Neuronal stem cell (in vitro differentiated cells): Measurements from ENCODE around the gene COIL.

Experiments
- DNase-seq: peaks from one replicate; pipeline ENCODE4 v3.0.0-alpha.2; 2013; ENCODE audit warnings: low spot score
- H2AFZ ChIP-seq: one replicate; pipeline ENCODE4 v1.6.1; 2013; ENCODE audit warnings: mild to moderate bottlenecking, low read length, inconsistent platforms
- H2AK5ac ChIP-seq: 2 replicates; pipeline ENCODE4 v1.6.1; 2013; ENCODE audit warnings: low read depth, mild to moderate bottlenecking, inconsistent platforms, low read length, moderate library complexity, mixed read lengths
- H2BK120ac ChIP-seq: 2 replicates; pipeline ENCODE4 v1.6.1; 2013; ENCODE audit warnings: low read depth, mild to moderate bottlenecking, inconsistent platforms, low read length, moderate library complexity, mixed read lengths
- H2BK12ac ChIP-seq: one replicate; pipeline ENCODE4 v1.6.1; 2013; ENCODE audit warnings: low read length, inconsistent platforms
- H2BK15ac ChIP-seq: 2 replicates; pipeline ENCODE4 v1.6.1; 2013; ENCODE audit warnings: mild to moderate bottlenecking, low read length, inconsistent platforms, mixed read lengths
- H2BK5ac ChIP-seq: one replicate; pipeline ENCODE4 v1.6.1; 2013; ENCODE audit warnings: inconsistent platforms, mild to moderate bottlenecking, low read length, moderate library complexity
- H3K14ac ChIP-seq: one replicate; pipeline ENCODE4 v1.6.1; 2013; ENCODE audit warnings: low read length, inconsistent platforms
- H3K18ac ChIP-seq: 2 replicates; pipeline ENCODE4 v1.6.1; 2013; ENCODE audit warnings: low read length, inconsistent platforms
- H3K23ac ChIP-seq: 2 replicates; pipeline ENCODE4 v1.6.1; 2013; ENCODE audit warnings: low read depth, mild to moderate bottlenecking, mixed read lengths, low read length, inconsistent platforms; ENCODE audit not compliant: poor library complexity
- H3K27ac ChIP-seq: replicated peaks from 3 replicates; pipeline ENCODE4 v1.5.1; 2013; ENCODE audit warnings: low read length, inconsistent platforms
- H3K27me3 ChIP-seq, 3 experiments: 2 replicates each; pipeline ENCODE4 v1.6.1; 2013; ENCODE audit warnings: low read length in 3 of 3, mild to moderate bottlenecking in 2 of 3, inconsistent platforms in 1 of 3, low read depth in 1 of 3, mixed read lengths in 1 of 3, moderate library complexity in 1 of 3; ENCODE audit not compliant: control insufficient read depth in 3 of 3, insufficient read depth in 3 of 3
- H3K36me3 ChIP-seq, 2 donors: replicated peaks in 1 of 2; 2 replicates each; pipeline ENCODE4 v1.6.1; 2013; ENCODE audit warnings: low read length in 2 of 2; ENCODE audit not compliant: control insufficient read depth in 2 of 2, insufficient read depth in 2 of 2
- H3K4ac ChIP-seq: 2 replicates; pipeline ENCODE4 v1.6.1; 2013; ENCODE audit warnings: inconsistent platforms, mild to moderate bottlenecking, low read length, moderate library complexity
- H3K4me1 ChIP-seq, 2 donors: 1 replicate in 1 of 2; 2 replicates in 1 of 2; pipeline ENCODE4 v1.6.1; 2013; ENCODE audit warnings: low read length in 2 of 2, low read depth in 1 of 2; ENCODE audit not compliant: control insufficient read depth in 2 of 2, insufficient read depth in 1 of 2
- H3K4me2 ChIP-seq: one replicate; pipeline ENCODE4 v1.6.1; 2013; ENCODE audit warnings: mild to moderate bottlenecking, low read length, inconsistent platforms; ENCODE audit not compliant: insufficient read depth, poor library complexity, severe bottlenecking
- H3K4me3 ChIP-seq, 2 donors: 2 replicates each; pipeline ENCODE4 v1.5.1; 2013; ENCODE audit warnings: low read length in 2 of 2, mild to moderate bottlenecking in 2 of 2, inconsistent platforms in 1 of 2, moderate library complexity in 1 of 2
- H3K79me1 ChIP-seq: one replicate; pipeline ENCODE4 v1.6.1; 2013; ENCODE audit warnings: low read depth, mild to moderate bottlenecking, inconsistent platforms, low read length, moderate library complexity
- H3K9ac ChIP-seq: one replicate; pipeline ENCODE4 v1.6.1; 2013; ENCODE audit warnings: mild to moderate bottlenecking, low read depth, low read length, inconsistent platforms; ENCODE audit not compliant: poor library complexity
- H3K9me3 ChIP-seq, 2 donors: replicated peaks in 1 of 2; 2 replicates each; pipeline versions ENCODE3 to v1.6.1; 2013; ENCODE audit warnings: low read length in 2 of 2, mild to moderate bottlenecking in 2 of 2, inconsistent platforms in 1 of 2, low read depth in 1 of 2, mixed read lengths in 1 of 2, moderate library complexity in 1 of 2; ENCODE audit not compliant: control insufficient read depth in 2 of 2, insufficient read depth in 1 of 2
- H4K8ac ChIP-seq: one replicate; pipeline ENCODE4 v1.6.1; 2013; ENCODE audit warnings: low read depth, mild to moderate bottlenecking, inconsistent platforms, low read length, moderate library complexity
- H4K91ac ChIP-seq: one replicate; pipeline ENCODE4 v1.6.1; 2013; ENCODE audit warnings: low read length, low read depth, mild to moderate bottlenecking, inconsistent platforms; ENCODE audit not compliant: poor library complexity
- WGBS, 2 donors: extraction: QIAGEN DNeasy Blood & Tissue Kit; methylation state at CpG; one replicate each; pipeline ENCODE4 v1.1.7; 2013; ENCODE audit warnings: missing lambda C conversion rate in 2 of 2, mixed read lengths in 1 of 2; ENCODE audit not compliant: insufficient read length in 2 of 2, insufficient replicate concordance in 1 of 2; ENCODE audit errors: extremely low coverage in 2 of 2; 5-methylcytosine and 5-hydroxymethylcytosine counted together

COIL gene

GRCh38 chr17:56973520-56973919 is 12.7 kb upstream of the COIL start:
- Histone ChIP-seq H2BK5ac (no peak overlapping the region), H2BK15ac (no peak overlapping the region), H3K36me3 (no peaks in the 10 kb centered on the region), H3K4me1 (peaks cover 0 to 10% of the 10 kb centered on the region in 2 donors), H3K9ac (no peak overlapping the region), H3K4ac (no peak overlapping the region), H2BK12ac (no peak overlapping the region), H2BK120ac (no peak overlapping the region), H3K9me3 (peaks cover 0 to 4% of the 10 kb centered on the region in 2 donors), H2AFZ (no peak overlapping the region), H3K27ac (no peak overlapping the region), H2AK5ac (no peak overlapping the region), H3K23ac (no peak overlapping the region), H3K4me2 (no peak overlapping the region), H4K8ac (no peak overlapping the region), H3K79me1 (no peaks in the 10 kb centered on the region), H3K14ac (no peak overlapping the region), H3K4me3 (no peak overlapping the region), H4K91ac (no peak overlapping the region), H3K27me3 (peaks cover 0 to 4% (median 0%) of the 10 kb centered on the region in 3 experiments), H3K18ac (no peak overlapping the region)
- no CpG with 5 or more reads among the region's 7 CpGs for WGBS, 2 donors
- no peak for DNase-seq

- H2BK120ac ChIP-seq: no peak overlapping the region
- WGBS, 2 donors: no CpG with 5 or more reads among the region's 7 CpGs
- H3K9ac ChIP-seq: no peak overlapping the region
- H4K91ac ChIP-seq: no peak overlapping the region
- DNase-seq: no peak
- H3K27me3 ChIP-seq: peaks cover 0 to 3% (median 0%) of the 10 kb centered on the region in 3 experiments
- peaks cover 0 to 4% of the 10 kb centered on the region in 2 donors for H3K9me3 ChIP-seq
- H3K27ac ChIP-seq: no peak overlapping the region
- H2AK5ac ChIP-seq: no peak overlapping the region
- peaks cover 0 to 4% of the 10 kb centered on the region in 2 donors for H3K4me1 ChIP-seq
- H3K4ac ChIP-seq: no peak overlapping the region
- no peak overlapping the region for H3K14ac ChIP-seq
- no peak overlapping the region for H2AFZ ChIP-seq
- H3K4me3 ChIP-seq: no peak overlapping the region
- no peak overlapping the region for H4K8ac ChIP-seq
- no peaks in the 10 kb centered on the region for H3K36me3 ChIP-seq
- no peak overlapping the region for H3K4me2 ChIP-seq
- H3K18ac ChIP-seq: no peak overlapping the region
- no peak overlapping the region for H2BK15ac ChIP-seq
- no peak overlapping the region for H3K23ac ChIP-seq
- H2BK12ac ChIP-seq: no peak overlapping the region
- no peaks in the 10 kb centered on the region for H3K79me1 ChIP-seq
- no peak overlapping the region for H2BK5ac ChIP-seq
Measured at GRCh38 chr17:56972111-56972730, 11.4 kb upstream of the COIL start.

DNA sequence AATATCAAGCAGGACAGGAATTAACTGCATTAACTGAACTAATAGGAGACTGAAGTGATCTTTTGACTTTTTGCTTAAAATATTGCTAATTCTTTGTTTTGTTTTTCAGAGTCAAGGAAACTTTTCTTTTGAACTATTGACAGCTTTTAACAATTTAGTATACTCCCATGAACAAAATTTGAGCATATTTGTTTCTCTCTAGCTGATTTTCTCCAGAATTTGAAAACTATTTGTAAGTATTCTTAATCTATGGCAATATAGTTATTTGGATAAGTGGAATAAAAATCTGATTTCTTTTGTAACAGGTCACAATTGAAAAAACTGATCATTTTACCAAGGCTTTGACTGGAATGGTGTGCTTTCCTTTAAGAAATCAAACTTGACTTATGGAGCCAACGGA is 10.1 kb upstream of the COIL start:
- Histone ChIP-seq H4K8ac (no peak overlapping the region), H3K27ac (no peak overlapping the region), H3K79me1 (no peaks in the 10 kb centered on the region), H2BK5ac (no peak overlapping the region), H3K4ac (no peak overlapping the region), H2BK120ac (no peak overlapping the region), H3K9ac (no peak overlapping the region), H2BK15ac (no peak overlapping the region), H3K14ac (no peak overlapping the region), H3K36me3 (no peaks in the 10 kb centered on the region), H3K9me3 (peaks cover 0 to 4% of the 10 kb centered on the region in 2 donors), H3K23ac (no peak overlapping the region), H3K4me2 (no peak overlapping the region), H3K4me1 (peaks cover 0 to 1% of the 10 kb centered on the region in 2 donors), H2BK12ac (no peak overlapping the region), H2AFZ (no peak overlapping the region), H4K91ac (no peak overlapping the region), H3K4me3 (no peak overlapping the region), H3K18ac (no peak overlapping the region), H3K27me3 (no peaks in the 10 kb centered on the region), H2AK5ac (no peak overlapping the region)
- no peak for DNase-seq
- no CpG with 5 or more reads among the region's 1 CpG for WGBS, 2 donors

- H2AFZ ChIP-seq: no peak overlapping the region
- H3K23ac ChIP-seq: no peak overlapping the region
- H2AK5ac ChIP-seq: no peak overlapping the region
- H3K18ac ChIP-seq: no peak overlapping the region
- no peak overlapping the region for H3K27ac ChIP-seq
- no CpG with 5 or more reads among the region's 5 CpGs for WGBS, 2 donors
- no peak overlapping the region for H4K91ac ChIP-seq
- no peaks in the 10 kb centered on the region for H3K36me3 ChIP-seq
- peaks cover 0 to 1% of the 10 kb centered on the region in 2 donors for H3K4me1 ChIP-seq
- no peaks in the 10 kb centered on the region for H3K9me3 ChIP-seq
- no peak overlapping the region for H3K4ac ChIP-seq
- H3K27me3 ChIP-seq: no peaks in the 10 kb centered on the region
- H4K8ac ChIP-seq: no peak overlapping the region
- H2BK12ac ChIP-seq: no peak overlapping the region
- no peak overlapping the region for H3K14ac ChIP-seq
- no peak overlapping the region for H3K4me3 ChIP-seq
- H2BK15ac ChIP-seq: no peak overlapping the region
- H2BK5ac ChIP-seq: no peak overlapping the region
- no peak overlapping the region for H3K9ac ChIP-seq
- no peak overlapping the region for H3K4me2 ChIP-seq
- DNase-seq: no peak
- H3K79me1 ChIP-seq: no peaks in the 10 kb centered on the region
- no peak overlapping the region for H2BK120ac ChIP-seq
Measured at GRCh38 chr17:56966338-56966737, 5.5 kb upstream of the COIL start.
